Stimulated activated naive CD4-positive, alpha-beta T cell treated with Interleukin-2 at 50 U/mL for 16 hours (primary cell): ENCODE results near the gene RNF152.
"Not testable (repeated sequence)": the region's sequence is repeated elsewhere in the genome, so short reads cannot be mapped to it uniquely, and the experiment has no call there.

Source experiments
- DNase-seq: peaks from one replicate; lab custom pipeline; 2025; lab: John Stamatoyannopoulos, UW

Gene RNF152

DNA sequence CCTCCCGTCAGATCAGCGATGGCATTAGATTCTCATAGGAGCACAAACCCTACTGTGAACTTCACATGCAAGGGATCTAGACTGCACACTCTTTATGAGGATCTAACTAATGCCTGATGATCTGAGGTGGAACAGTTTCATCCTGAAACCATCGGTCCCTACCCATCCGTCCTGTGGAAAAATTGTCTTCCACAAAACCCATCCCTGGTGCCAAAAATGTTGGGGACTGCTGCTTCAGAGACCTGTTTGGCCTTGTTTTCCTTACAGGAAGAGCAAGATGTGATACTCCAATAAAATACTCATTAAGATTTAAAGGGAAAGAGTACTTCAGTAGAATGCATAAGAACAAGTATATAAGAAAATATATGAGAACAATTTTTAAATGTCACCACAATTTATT is 71.1 kb downstream of the RNF152 start:
- no peak for DNase-seq

DNA sequence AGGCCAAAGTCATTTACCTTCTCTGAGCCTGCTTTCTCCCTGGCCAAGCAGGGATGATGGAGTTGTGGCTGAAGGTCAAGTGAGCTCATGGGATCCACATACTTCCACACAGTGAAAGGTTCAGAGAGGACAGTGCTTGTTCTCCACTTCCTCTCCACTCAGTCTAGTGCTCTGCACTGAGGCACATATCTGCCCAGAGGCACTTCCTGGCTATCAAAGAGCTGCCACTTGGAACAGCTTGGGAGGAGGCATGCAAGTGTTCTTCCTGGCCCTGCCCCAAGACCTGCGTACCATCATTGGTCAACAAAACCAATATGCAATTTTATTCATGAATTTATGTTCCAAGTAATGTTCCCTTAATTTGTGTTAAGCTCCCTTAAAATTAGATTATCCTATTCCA is 71.9 kb downstream of the RNF152 start:
- no peak for DNase-seq

DNA sequence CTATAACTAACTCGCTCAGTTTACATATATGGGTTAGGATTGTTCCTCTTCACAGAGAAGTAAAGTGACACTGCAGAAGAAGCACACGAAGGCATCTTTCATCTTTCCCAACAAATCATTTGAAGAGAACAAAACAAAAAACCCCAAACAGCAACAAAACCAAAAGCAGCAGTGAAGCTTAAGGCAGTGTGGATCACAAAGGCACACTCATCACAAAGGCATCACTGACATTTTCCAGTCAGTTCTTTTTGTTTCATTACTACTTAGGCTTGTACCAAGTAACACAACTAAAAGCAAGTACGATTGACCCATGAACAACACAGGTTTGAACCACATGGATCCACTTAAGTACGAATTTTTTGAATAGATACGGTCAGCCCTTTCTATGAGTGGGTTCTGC is 75.7 kb downstream of the RNF152 start:
- DNase-seq = no peak

DNA sequence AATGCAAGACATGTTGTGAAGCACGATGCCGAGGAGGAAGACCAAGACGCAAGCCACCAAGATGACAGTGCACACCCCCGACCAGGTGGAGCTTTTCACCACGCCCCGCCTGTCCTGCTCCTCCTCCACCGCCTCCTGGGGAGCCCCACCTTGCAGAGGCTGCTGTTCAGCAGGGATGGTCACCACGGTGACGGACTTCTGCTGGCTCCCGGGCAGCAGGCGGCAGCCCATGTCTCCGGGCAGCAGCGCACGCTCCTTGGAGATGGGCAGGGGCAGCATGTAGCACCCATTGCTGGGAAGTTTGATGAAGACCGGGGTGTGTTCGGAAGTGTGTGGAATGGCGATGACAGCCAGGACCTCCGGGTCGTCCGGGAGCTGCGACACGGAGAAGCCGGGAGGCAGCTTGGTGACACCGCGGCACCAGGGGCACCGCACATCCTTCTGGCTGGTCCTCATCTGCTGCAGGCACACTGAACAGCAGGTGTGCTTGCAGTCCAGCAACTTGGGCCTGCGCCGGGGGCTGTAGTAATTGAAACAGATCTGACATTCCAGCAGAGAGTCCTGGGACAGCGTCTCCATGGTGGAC is 76.8 kb downstream of the RNF152 start:
- no peak for DNase-seq

DNA sequence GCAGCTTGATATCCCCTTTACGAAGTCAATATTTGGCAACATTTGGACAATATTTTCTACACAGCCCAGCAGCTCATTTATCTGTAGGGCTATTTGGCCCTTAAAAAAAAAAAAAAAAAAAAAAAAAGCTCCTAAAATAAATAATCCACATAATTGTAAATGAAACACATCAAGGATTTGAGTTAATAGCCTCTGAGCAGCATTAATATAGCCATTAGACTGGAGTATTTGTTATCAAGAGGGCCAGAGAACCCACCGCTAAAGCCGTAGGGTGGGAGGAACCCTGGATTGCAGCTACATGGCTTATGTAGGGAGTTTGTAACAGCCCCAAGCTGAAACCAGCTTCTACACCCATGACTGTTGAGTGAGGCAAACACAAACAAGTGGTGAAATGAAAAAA is 84.5 kb downstream of the RNF152 start:
- DNase-seq = no peak

DNA sequence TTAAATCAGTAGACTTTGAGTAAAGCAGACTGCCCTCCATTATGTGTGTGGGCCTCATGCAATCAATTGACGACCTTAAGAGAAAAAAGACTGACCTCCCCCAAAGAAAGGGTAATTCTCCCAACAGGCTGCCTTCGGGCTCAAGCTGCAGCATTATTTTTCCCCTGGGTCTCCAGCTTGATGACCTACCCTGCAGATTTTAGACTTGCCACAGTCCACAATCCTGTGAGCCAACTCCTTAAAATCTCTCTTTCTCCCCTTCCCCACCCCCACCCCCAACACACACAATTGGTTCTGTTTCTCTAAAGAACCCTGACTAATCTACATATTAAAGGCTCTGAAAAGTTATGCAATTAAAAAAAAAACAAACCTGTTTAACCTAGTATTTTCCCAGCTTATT is 89.4 kb downstream of the RNF152 start:
- no peak for DNase-seq

DNA sequence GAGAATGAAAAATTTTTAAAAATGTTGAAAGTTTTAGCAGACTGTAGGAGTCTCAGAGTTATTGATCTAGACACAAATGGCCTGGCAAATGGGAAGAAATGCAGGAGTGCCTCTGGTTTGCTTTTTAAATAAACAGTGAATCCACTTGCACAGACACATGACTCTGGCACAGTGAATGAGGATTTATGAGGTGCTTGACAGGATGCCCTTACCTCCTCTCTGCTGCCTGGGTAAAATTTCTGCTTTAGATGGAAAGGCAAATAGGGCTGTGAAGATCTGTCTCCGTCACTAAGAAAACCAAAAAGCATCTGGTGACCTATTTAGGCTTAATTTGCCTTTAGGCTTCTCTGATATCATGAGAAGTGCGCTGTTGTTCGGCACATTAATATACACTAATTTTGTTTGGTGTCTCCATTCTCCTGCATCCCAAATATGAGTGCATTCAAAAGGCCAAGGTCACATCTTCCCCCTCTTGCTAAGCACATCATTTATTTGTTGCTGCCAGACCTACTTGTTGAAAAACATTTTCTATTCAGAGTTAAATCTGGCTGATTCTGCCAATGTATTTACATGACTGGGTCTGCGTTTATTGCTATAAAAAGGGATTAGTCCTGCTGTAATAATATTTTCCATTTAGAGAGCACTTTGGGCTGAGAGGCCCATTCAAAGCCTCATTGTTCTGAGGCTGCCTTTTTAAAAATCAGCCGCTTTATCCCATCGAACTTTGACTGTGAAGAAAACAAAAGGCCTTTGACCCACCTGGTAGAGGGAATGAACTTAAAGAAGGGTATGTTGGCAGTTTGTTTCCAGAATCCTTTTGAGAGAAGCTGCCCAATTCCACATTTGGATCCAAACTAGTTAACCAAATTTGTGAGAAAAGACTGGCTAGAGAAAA is 94.9 kb downstream of the RNF152 start:
- no peak for DNase-seq

DNA sequence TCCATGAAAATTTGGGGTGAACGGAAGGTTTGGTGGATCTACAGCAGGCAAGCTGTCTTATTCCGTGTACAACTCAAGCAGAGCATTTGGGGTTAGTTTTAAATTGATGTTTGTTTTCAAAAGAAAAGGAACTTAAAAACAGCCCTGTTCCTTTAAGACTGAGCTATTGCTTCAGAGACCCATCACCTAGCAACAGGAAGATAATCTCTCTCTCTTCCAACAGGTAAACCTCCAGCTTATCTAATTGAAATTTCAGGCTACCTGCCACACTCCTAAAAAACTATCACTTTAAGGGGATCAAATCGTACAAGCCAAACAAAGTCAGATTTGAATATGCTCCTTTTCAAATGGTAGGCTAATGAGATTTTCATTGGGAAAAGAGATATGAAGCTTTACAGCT is 101.8 kb downstream of the RNF152 start:
- DNase-seq = no peak

DNA sequence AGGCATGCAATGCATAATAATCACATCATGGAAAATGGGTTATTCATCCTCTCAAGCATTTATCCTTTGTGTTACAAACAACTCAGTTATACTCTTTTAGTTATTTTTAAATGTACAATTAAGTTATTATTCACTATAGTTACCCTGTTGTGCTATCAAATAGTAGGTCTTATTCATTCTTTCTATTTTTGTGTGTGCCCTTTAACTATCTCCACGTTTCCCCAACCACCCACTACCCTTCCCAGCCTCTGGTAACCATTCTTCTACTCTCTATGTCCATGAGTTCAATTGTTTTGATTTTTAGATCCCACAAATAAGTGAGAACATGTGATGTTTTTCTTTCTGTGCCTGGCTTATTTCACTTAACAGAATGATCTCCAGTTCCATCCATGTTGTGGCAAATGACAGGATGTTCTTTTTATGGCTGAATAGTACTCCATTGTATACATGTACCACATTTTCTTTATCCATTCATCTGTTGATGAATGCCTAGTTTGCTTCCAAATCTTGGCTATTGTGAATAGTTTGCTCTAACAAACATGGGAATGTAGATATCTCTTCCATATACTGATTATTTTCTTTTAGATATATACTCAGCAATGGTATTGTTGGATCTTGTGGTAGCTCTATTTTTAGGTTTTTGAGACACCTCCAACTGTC is 105.7 kb downstream of the RNF152 start:
- not testable (repeated sequence) for DNase-seq

DNA sequence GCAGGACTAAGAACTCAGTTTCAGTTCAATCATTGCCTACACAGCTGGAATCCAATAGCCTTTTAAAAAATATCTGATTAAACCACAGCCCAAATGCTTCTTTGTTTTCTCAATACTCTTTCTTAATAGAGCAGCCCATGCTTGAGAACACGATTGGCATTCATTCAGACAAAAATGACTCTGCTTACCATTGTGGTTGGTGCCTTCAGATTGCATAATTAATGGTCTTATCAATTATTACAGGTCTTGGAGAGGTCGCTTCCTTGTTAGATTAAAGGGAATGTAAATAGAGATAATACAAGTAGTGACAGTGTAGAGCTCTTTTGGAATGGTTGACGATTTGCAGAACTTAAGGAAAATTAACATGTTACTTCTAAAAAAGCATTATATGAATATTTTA is 107.2 kb downstream of the RNF152 start:
- DNase-seq = no peak

DNA sequence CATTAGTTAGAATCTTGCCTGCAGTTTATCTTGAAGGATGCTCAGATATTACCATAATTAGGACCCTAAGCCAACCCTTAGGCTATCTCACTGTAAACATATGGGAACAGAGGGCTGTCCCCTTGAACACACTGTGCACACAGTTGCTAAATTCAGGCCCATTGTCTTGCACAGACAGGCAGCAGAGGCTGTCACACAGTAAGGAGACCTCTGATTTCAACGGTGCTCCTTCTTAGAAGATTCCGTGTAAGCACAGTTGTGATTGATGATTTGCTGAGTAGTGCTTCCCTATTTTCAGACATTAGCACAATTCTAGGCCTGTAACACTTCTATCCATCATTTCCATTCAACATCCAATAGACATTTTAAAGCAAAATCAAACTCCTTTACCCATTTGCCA is 108.0 kb downstream of the RNF152 start:
- DNase-seq = no peak

DNA sequence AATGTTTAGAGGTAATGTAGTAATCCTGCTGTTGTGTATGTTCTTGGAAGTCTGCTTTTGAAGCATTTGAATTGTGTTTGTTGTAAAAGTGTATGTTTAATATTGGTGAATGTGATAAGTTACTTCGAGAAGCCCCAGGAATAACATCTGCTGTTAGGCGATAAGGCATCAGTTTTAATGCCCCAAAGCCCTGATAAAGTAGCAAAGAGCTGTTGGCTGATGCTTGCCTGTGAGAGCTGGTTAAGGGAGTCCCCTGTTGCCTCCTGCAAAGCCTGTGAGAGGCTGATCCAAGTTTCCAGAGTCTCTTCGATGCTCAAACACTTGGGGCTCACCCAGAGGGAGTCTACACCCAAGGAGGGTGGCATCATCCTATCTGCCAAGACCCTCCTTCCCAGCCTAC is 110.3 kb downstream of the RNF152 start:
- DNase-seq = no peak

DNA sequence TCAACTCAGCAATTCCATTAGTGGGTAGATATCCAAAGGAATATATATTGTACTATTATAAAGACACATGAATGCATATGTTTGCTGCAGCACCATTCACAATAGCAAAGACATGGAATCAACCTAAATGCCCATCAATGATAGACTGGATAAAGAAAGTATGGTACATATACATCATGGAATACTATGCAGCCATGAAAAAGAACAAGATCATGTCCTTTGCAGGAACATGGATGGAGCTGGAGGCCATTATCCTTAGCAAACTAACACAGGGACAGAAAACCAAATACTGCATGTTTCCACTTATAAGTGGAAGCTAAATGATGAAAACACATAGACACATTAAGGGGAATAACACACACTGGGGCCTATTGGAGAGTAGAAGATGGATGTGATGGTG is 116.6 kb downstream of the RNF152 start:
- not testable (repeated sequence) for DNase-seq

DNA sequence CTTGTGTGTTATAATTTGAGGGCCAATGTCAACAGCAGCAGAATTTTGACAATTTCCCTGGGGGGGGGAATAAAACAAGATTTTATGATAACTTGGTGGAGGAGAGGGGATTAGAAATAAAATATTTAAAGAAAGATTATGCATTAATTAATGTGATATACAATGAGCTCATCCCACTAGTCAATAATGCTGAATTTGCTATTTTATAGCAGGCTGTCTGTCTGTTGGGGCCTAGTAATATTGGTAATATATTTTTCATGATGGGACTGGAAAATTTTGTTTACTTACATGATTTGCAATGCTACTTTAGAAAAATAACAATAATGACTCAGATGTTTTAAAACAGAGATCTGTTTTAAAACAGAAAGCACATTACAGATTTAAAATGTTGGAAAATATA is 118.0 kb downstream of the RNF152 start:
- no peak for DNase-seq

DNA sequence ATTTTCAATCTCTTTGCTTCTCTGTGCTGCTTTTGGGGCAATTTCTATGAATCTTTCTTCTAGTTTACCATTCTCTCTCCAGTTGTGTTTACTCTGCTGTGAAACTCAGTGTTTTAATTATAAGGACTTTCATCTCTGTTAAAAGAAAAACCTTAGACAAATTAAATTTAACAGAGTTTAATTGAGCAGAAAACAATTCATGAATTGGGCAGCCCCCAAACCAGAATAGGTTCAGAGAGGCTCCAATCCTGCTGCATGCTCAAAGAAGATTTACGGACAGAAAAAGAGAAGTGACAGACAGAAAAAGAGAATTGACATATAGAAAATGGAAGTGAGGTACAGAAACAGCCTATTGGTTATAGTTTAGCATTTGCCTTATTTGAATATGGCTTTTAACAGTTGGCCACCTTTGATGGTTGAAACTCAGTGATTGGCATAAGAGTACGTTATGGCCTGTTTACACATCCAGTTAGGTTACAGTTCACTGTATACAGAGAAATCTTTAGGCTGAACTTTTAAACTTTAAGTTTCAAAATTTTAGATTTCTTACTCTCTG is 120.4 kb downstream of the RNF152 start:
- no peak for DNase-seq

DNA sequence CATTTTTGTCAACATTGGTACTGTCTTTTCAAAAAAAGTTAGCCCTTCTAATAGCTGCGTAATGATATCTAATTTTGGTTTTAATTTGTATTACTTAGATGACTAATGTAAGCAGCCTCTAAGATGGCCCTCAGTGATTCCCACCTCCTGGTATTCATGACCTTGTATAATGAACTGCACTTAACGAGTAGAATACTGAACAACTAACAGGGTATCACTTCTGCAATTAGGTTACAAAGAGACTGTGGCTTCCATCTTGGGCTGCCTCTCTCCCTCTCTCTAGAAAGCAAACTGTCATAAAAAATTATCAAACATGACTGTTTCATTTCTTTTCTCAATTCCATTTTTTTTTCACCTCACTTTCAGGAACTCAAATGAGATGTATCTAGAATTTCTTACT is 120.9 kb downstream of the RNF152 start:
- DNase-seq = no peak

DNA sequence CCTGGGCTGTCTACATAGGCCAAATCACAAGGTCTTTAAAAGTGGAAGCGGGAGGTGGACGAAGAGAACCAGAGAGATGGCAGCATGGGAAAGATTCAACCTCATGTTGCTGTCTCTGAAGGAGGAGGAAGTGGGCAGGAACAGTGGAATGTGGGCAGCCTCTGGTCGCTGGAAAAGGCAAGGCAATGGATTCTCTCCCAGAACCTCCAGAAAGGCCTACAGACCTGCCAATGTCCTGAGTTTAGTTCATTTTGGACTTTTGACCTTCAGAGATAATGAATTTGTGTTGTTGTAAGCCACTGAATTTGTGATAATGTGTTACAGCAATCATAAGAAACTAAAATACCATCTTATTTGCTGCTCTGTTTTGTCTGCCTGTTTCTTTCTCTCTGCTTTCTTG is 122.5 kb downstream of the RNF152 start:
- DNase-seq = no peak

DNA sequence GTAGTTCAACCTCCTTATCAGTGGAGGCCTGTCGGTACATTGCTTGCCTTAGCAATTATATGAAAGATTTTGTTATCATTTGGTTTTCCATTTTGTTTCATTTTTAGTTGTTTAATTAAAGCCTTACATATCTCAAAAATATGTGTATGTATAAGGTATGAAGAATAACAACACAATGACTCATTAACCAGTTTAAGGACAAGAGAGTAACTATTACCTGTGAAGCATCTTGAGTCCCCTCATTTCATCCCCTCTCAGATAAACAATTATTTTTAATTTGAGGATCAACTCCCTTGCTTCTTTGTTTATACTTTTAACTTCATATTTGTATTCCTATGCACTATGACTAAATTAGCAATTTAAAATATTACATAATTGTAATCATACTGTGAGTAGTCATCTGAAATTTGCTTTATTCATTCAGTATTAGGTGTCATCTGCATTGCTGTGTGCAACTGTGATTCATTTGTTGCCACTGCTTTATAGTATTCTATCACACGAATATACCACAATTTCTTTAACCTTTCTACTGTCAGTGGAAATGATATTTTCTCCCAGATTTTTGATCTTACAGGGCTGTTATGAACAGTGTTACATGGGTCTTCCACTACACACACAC is 126.4 kb downstream of the RNF152 start:
- DNase-seq = no peak

DNA sequence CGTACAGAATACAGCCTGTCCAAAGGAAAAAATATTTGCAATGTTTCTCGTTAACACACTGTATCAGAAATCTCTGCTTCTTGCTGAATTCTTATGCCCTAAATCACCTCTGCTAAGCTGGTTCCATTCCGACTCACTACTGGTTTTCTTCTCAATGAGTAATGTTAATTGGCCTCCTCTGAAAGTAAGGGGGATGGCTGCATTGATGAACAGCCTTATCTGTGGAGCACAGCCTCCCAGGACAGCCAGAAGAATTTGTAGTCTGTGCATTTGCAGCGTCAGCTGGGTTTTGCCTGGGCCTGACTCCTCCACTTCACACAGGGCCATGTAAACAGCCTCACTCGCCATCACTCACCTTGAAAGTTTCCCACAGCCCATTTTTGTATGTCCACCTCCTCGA is 127.7 kb downstream of the RNF152 start:
- DNase-seq = no peak

DNA sequence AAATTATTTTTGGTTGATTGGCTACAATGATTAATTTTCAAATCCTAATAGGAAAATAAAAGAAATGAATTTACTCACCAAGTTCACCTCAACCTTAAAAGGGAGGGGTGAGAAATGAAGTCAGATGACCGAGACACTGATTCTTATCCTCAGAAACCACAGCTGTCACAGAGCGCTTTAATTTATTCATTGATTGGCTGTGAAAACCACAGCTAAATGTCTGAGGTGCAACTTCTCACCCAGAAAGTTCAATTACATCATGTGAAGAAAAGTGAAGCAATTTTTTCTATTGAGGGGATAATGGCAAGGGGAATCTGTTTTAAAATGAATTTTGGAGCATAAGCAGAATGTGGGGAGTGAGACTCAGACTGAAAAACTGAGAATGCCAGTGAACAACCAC is 128.4 kb downstream of the RNF152 start:
- no peak for DNase-seq

DNA sequence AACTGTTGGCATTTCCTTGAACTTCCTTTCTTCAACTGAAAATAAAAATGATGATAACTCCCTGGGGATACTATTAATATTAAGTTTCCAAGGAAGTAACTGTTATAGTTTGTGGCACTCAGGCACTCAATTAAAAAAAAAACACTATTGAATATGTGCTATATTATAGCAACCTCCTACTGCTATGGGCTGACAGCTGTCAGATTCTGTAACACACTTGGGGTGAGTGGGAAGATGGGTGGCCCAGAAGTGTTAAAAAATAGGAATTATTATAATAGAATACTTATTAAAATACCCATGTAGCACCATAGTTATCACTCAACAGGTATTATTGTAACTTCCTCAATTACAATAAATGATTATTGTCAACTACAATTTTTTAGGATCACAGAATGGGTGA is 130.9 kb downstream of the RNF152 start:
- no peak for DNase-seq
